Muscle of back (tissue), 11 donors: Measurements from ENCODE around the gene LRP2. TPM values are rescaled to one million over a fixed set of nuclear protein-coding genes. Genes with fewer than 3 reads are reported as not detected.

Source experiments
- DNase-seq, 3 donors: peaks; one replicate each; pipeline versions ENCODE4 v3.0.0 to v3.0.0-alpha.2; 2013
- polyA plus RNA-seq, 10 donors: library from polyadenylated mRNA; unstranded; fragments of 120-200 nt; gene quantifications; one replicate each; pipeline ENCODE4 v1.2.1, GENCODE V29; 2013; ENCODE audit not compliant: insufficient read length in 10 of 10

LRP2 gene
- polyA plus RNA-seq, 10 donors = 0.03 to 0.84 (median 0.13) TPM

DNA sequence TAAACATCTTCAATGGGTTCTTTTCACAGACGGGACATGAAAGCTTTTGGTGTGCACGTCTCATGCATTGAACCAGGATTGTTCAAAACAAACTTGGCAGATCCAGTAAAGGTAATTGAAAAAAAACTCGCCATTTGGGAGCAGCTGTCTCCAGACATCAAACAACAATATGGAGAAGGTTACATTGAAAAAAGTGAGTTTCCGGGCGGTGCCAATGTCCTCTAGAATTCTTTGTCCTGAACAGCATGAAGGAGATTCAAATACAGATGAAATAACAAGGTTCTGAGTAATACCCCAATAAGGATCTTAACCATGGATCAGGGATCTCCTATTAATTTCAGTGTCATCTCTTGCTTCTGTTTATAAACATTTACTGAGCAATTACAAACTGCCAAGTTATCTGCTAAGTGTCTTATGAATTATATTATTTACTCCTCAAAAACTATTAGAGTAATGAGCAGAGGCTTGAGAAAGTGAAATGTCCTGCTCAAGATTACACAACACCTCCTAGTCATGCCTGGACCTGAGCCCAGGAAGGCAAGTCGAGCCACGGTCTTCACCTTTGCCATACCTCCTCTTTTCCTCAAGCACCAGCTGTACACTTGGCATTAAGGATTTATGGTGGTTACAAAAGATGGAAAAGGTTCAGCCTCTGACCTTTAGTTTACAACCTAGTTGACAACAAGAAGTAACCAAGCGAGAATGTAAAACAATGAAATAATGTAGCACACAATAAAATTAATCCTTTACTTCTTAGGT lies 270.4 kb downstream of the LRP2 start:
- DNase-seq = no peak

DNA sequence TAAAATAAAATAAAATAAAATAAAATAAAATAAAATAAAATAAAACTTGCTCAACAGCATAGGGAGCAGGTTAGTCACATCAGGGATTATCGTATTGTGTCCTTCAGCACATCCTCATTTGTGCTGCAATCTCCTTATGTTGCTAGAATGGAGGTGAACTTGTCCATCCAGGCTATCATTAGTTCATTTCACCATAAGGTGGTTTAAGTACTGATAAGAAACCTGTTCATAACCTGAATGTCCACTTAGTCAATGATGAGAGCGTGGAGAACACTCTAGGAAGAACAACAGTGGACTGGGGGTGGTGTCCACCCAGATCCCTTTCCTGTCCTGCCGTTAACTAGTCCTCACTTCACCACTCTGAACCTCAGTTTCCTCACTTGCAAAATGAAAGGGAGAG lies 271.1 kb downstream of the LRP2 start:
- no peak for DNase-seq

- DNase-seq = no peak
Observed at GRCh38 chr2:169090133-169090820, 272.1 kb downstream of the LRP2 start.

DNA sequence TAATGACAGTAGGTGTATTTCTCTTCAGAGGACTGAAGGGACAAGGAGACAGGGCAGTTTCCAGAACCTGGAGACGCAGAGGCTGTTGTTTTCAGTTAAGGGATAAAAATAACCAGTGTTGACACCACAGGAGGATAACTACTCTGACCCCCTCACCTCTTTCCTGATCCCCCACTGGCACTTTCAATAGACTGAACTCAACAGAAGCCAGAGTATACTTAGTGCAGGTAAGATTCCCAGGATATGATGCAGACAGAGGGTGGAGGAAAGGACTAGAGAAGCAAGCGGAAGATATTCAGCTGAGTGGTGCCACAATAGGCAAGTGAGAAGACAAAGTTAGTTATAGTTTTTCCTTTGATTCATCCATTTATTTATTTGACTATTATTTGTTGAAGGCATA lies 273.2 kb downstream of the LRP2 start:
- no peak for DNase-seq

DNA sequence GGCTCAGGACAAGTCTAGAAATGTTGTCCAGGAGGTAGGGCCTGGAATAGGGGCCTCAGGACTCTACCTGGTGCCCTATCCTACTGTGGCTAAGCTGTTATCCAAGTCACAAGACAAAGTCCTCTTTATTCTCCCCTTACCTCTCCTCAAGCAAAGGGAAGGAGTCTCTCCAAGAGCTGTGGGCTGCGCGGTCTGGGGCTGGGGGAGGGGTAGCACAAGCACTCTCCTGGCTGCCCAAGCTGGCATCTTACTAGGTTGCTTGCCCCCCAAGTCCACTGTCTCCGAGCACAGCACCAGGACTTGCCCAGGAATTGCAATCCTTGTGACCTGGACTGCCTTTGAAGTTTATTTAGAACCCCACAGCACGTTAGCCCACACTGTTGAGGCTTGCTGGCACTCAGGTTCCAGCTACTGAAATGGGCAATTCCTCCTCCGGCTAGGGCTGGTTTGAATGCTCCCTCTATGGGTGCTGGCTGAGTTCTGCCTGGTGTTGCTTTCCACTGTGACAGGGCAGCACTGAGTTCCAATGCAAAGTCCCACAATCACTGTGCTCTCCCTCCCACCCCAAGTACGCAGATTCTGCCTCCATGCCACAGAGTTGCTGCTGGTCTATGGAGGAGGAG lies 274.5 kb downstream of the LRP2 start:
- DNase-seq = no peak

GRCh38 chr2:169086893-169087467 lies 275.4 kb downstream of the LRP2 start:
- DNase-seq = no peak

DNA sequence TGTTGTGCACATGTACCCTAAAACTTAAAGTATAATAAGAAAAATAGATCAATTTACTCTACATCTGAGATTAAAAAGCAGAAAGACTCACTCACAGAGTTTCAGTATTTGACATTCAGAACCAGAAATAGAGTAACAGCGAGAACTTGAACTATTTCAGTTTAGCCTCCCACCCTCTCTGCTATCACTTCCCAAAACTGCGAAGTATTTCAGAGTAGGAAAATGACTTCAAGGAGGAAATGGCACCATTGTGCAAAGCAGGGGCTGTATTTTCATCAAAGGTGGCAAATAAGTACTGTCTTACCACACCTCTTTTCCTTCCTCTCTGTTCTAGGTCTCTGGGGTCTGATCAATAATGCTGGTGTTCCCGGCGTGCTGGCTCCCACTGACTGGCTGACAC lies 279.3 kb downstream of the LRP2 start:
- no peak for DNase-seq

- no peak for DNase-seq
Observed at GRCh38 chr2:169081551-169081950, 280.8 kb downstream of the LRP2 start.

DNA sequence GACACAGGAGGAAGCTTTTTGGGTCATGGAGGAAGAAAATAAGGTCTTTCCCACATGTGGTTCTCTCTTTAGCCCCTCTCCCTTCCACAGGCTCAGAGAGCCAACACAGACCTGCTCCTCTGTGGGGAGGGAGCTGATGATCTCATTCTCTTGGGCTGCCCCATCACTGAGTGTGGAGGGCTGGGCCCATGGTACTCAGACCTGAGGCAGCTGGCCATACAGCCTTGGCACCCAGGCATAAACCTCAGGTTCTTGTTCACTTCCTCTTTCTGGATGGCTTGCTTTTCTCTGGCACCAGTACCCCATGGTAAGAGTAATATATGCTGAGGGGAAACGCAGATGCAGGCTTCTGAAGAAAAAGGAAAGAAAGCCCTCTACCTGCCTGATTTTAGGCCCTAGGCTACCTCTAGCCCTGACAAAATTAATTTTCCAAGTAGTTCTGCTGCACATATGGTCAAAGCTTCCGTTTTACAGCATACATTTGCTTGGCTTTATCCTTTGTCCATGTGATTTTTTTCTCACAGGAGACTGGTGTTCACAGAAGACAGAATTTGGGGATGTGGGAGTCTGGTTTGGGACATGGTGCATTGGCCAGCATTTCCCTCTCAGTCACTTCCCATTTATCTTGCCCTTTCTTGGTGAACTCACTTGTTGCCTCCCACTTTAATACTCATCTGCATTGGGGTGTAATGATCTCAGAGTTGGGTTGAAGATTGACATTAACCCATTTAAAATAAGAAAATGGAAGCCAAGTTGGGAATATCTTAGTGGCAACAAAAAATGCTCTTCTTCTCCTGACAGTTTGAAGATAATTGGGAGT lies 281.9 kb downstream of the LRP2 start:
- DNase-seq = no peak

DNA sequence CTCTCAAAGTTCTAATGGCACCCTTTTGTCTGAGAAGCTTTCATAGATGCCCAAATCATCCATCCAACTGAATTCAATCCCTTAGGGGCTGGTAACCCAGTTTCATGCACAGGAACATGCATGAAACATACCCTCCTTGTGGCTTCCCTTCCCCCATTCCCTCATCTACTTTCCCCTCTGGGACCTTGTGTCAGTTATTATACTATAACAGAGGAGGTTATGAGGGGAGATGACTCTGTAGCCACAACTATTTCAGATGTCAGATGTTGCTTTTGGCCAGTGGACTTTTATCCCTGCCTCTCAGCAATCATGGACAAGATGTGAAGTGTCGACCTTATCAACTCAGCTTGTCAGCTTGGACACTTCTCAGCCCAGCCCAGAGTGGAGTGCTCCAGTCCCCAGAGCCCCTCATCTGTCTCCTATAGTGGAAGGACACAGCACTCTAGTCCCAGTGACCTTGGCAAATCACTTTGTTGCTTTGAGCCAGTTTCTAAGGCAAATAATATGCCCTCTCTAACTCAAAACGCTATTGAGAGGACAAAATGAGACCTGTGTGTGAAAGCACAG lies 284.6 kb downstream of the LRP2 start:
- DNase-seq = no peak

Other genes starting within 250 kb of the LRP2 start
- gene BBS5, start 117.0 kb upstream of the LRP2 start, polyA plus RNA-seq = 1 to 10 TPM; 3.6 to 6.9 (median 4.9) TPM
- 1,000 to 10,000 TPM; 1,958 to 4,577 (median 3,328) TPM for gene KLHL41, start 147.2 kb upstream of the LRP2 start, polyA plus RNA-seq
- 10 to 100 TPM; 15.4 to 31.6 (median 23.6) TPM for gene FASTKD1, start 211.3 kb upstream of the LRP2 start, polyA plus RNA-seq
- gene PPIG, start 221.8 kb upstream of the LRP2 start, polyA plus RNA-seq = 10 to 100 TPM; 45.7 to 61.9 (median 53.1) TPM